K562 (cell line): Measurements from ENCODE around the gene PYCR2. TPM values are rescaled to one million over a fixed set of nuclear protein-coding genes. Genes with fewer than 3 reads are reported as not detected.

Source experiments
- BRD9 ChIP-seq: fragments of 450-650 bp; IDR thresholded peaks from 2 replicates; pipeline ENCODE4 v1.6.1; 2018; ENCODE audit warnings: low read depth; ENCODE audit not compliant: partially characterized antibody
- CHCHD3 ChIP-seq: fragments of 250-450 bp; sonication (Bioruptor Pico); IDR thresholded peaks from 2 replicates; pipeline ENCODE4 v2.1.2; 2022; ENCODE audit warnings: mild to moderate bottlenecking
- CXXC5 ChIP-seq: fragments of 250-450 bp; sonication (Bioruptor Pico); IDR thresholded peaks from 2 replicates; pipeline ENCODE4 v1.8.0; 2022; ENCODE audit warnings: inconsistent platforms, mild to moderate bottlenecking, moderate library complexity
- ELF4 ChIP-seq: fragments of 450-650 bp; formaldehyde crosslinking; IDR thresholded peaks from 2 replicates; pipeline ENCODE4 v1.4.0; 2022; ENCODE audit warnings: missing genetic modification characterization
- HNRNPL ChIP-seq: fragments of 200-400 bp; formaldehyde crosslinking; IDR thresholded peaks from 2 replicates; pipeline ENCODE4 v1.6.1; 2017; ENCODE audit warnings: low read depth, mild to moderate bottlenecking, low read length
- PTRF ChIP-seq: fragments of 450-650 bp; IDR thresholded peaks from 2 replicates; pipeline ENCODE4 v1.6.1; 2016; ENCODE audit warnings: mild to moderate bottlenecking, missing genetic modification characterization, missing compliant biosample characterization
- RFX5 ChIP-seq: IDR thresholded peaks from 2 replicates; pipeline ENCODE4 v1.6.1; 2011; ENCODE audit warnings: low read depth, mild to moderate bottlenecking, improper control_type of control experiment, low read length
- TCF7 ChIP-seq: sonication (generic); IDR thresholded peaks from 2 replicates; pipeline ENCODE4 v1.6.1; 2016; ENCODE audit warnings: antibody characterized with exemption, borderline replicate concordance
- ZC3H4 ChIP-seq: sonication (generic); formaldehyde crosslinking; IDR thresholded peaks from 2 replicates; pipeline ENCODE4 v1.9.0; 2021; ENCODE audit warnings: missing genetic modification reagents, borderline replicate concordance
- ZNF134 ChIP-seq: fragments of 250-450 bp; sonication (Bioruptor Pico); conservative IDR thresholded peaks from 2 replicates; pipeline ENCODE4 v1.4.0; 2020
- ZNF324 ChIP-seq: fragments of 250-450 bp; sonication (Bioruptor Pico); IDR thresholded peaks from 2 replicates; pipeline ENCODE4 v1.4.0; 2020; ENCODE audit warnings: mild to moderate bottlenecking
- polyA plus RNA-seq, 8 experiments: library from polyadenylated mRNA; depleted of rRNA in 4 of 8; stranded (reverse) in 5 of 8; unstranded in 3 of 8; fragments of >200 nt; fragmentation: Nextera tagmentation in 2 of 8; fragmentation: Illumina TruSeq in 1 of 8; extraction: Ambion mirVana in 2 of 8; extraction: Trizol in 1 of 8; gene quantifications; 2 replicates each; pipeline versions ENCODE4 v1.2.1 to v1.2.3, GENCODE V29; 2011 to 2014; ENCODE audit warnings: inconsistent platforms in 1 of 8, missing spikeins in 1 of 8
- total RNA-seq, 7 experiments: library from RNA; depleted of rRNA in 6 of 7; stranded (reverse); fragments of >200 nt in 6 of 7; fragmentation: Illumina TruSeq in 2 of 7; extraction: Trizol in 2 of 7; gene quantifications; 2 replicates each; pipeline versions ENCODE4 v1.2.1 to v1.2.3, GENCODE V29; 2011 to 2021; ENCODE audit warnings: low replicate concordance in 1 of 7
- TF ChIP-seq, protein P1 (sequence below): fragments of 250-450 bp; sonication (Bioruptor Pico); IDR thresholded peaks from 2 replicates; pipeline ENCODE4 v1.5.0; 2021; ENCODE audit warnings: mild to moderate bottlenecking, moderate library complexity
- TF ChIP-seq, protein P2 (sequence below): fragments of 250-450 bp; sonication (Bioruptor Pico); IDR thresholded peaks from 2 replicates; pipeline ENCODE4 v1.4.0; 2020; ENCODE audit warnings: borderline replicate concordance
- TF ChIP-seq, protein P3 (sequence below): fragments of 450-650 bp; formaldehyde crosslinking; IDR thresholded peaks from 2 replicates; pipeline ENCODE4 v1.4.0; 2020; ENCODE audit warnings: mild to moderate bottlenecking, moderate library complexity
- TF ChIP-seq, protein P4 (sequence below): fragments of 250-450 bp; sonication (Bioruptor Pico); IDR thresholded peaks from 2 replicates; pipeline ENCODE4 v1.6.1; 2021; ENCODE audit warnings: mild to moderate bottlenecking
- TF ChIP-seq, protein P5 (sequence below): fragments of 150-350 bp; conservative IDR thresholded peaks from 2 replicates; pipeline ENCODE4 v1.6.1; 2014; ENCODE audit warnings: low read length
- TF ChIP-seq, protein P6 (sequence below): fragments of 250-450 bp; sonication (Bioruptor Pico); IDR thresholded peaks from 2 replicates; pipeline ENCODE4 v1.5.0; 2021; ENCODE audit warnings: mild to moderate bottlenecking, borderline replicate concordance

PYCR2 gene
- total and polyA plus RNA-seq, 9 of the 15 experiments (the other 6 are each of a cell fraction or from before 2014, with no cell fraction given): 5.5 to 219 (median 127) TPM

DNA sequence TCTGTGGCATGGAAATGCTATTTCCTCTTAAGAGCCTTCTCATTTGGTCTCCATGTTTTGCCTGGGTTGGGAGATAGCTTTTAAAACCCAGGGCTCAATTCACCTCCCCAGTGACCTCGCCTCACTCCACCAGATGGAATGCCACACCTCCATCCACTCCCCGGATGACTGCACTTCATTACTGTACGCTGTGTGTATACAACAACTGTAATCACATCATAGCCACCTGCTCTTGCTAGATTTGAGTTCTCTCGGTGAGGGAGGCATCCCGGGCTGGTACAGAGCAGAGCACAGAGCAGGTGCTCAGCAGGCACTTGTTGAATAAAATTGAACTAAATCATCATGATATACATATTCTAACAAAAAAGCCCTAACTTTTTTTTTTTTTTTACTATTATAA, 49.1 kb upstream of the PYCR2 start (continued):
- TF ChIP-seq, protein P1, sequence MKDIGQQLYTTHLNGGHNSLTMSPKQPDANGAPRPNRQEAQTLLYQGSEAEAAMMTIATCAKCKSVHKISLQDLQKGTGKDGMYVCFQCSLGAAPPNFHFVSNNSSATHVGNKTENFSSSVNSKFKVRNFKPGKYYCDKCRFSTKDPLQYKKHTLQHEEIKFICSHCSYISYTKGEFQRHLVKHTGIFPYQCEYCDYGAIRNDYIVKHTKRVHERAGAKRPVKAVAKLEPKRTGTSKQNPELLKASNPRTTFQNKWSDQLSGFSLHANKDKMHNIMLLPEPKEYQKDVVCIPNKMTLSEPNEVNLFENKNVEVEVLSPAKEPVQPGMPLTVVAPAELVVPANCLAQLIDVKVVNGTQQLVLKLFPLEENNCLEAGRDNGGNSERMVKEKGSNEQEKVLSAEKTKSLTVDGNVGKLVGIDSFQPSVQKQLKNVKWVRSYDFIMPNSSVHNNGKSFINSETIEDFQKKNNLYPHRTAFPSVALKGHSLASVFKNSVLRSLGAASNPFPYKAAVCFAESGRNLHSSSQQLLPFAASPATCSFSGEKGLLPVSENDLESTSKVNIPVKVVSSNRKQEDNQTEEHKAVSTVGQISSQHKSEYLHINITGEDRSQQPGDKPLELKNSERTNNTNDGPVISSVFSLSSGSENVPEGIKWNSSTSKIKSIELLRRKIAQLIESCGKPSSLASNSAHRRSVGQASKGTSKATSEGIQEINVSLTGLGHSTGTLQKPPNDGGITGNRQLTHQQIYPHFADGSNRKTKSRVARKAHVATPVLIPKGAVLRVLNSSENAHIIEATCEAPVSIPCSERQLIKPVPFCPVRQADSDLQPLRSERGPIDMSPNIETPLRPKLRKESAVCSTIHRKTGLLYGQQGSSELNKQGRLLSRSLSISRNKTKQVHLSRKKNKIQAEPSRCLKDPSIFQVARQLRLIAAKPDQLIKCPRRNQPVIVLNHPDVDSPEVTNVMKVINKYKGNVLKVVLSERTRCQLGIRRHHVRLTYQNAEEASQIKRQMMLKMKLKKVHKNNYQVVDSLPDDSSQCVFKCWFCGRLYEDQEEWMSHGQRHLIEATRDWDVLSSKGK (CRISPR knock-in tag): no peak
- TF ChIP-seq TCF7: no peak
- no peak for TF ChIP-seq HNRNPL
- TF ChIP-seq, protein P2, sequence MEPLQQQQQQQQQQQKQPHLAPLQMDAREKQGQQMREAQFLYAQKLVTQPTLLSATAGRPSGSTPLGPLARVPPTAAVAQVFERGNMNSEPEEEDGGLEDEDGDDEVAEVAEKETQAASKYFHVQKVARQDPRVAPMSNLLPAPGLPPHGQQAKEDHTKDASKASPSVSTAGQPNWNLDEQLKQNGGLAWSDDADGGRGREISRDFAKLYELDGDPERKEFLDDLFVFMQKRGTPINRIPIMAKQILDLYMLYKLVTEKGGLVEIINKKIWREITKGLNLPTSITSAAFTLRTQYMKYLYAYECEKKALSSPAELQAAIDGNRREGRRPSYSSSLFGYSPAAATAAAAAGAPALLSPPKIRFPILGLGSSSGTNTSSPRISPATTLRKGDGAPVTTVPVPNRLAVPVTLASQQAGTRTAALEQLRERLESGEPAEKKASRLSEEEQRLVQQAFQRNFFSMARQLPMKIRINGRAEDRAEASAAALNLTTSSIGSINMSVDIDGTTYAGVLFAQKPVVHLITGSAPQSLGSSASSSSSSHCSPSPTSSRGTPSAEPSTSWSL: no peak
- TF ChIP-seq, protein P3, sequence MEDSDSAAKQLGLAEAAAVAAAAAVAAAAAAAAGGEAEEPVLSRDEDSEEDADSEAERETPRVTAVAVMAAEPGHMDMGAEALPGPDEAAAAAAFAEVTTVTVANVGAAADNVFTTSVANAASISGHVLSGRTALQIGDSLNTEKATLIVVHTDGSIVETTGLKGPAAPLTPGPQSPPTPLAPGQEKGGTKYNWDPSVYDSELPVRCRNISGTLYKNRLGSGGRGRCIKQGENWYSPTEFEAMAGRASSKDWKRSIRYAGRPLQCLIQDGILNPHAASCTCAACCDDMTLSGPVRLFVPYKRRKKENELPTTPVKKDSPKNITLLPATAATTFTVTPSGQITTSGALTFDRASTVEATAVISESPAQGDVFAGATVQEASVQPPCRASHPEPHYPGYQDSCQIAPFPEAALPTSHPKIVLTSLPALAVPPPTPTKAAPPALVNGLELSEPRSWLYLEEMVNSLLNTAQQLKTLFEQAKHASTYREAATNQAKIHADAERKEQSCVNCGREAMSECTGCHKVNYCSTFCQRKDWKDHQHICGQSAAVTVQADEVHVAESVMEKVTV (CRISPR knock-in tag): no peak
- TF ChIP-seq CXXC5 (CRISPR knock-in tag): no peak
- no peak for TF ChIP-seq ELF4 (CRISPR knock-in tag)
- TF ChIP-seq, protein P4, sequence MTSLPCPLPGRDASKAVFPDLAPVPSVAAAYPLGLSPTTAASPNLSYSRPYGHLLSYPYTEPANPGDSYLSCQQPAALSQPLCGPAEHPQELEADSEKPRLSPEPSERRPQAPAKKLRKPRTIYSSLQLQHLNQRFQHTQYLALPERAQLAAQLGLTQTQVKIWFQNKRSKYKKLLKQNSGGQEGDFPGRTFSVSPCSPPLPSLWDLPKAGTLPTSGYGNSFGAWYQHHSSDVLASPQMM (CRISPR knock-in tag): no peak
- TF ChIP-seq ZNF324 (CRISPR knock-in tag): no peak
- TF ChIP-seq, protein P5, sequence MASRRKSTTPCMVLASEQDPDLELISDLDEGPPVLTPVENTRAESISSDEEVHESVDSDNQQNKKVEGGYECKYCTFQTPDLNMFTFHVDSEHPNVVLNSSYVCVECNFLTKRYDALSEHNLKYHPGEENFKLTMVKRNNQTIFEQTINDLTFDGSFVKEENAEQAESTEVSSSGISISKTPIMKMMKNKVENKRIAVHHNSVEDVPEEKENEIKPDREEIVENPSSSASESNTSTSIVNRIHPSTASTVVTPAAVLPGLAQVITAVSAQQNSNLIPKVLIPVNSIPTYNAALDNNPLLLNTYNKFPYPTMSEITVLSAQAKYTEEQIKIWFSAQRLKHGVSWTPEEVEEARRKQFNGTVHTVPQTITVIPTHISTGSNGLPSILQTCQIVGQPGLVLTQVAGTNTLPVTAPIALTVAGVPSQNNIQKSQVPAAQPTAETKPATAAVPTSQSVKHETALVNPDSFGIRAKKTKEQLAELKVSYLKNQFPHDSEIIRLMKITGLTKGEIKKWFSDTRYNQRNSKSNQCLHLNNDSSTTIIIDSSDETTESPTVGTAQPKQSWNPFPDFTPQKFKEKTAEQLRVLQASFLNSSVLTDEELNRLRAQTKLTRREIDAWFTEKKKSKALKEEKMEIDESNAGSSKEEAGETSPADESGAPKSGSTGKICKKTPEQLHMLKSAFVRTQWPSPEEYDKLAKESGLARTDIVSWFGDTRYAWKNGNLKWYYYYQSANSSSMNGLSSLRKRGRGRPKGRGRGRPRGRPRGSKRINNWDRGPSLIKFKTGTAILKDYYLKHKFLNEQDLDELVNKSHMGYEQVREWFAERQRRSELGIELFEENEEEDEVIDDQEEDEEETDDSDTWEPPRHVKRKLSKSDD: no peak
- no peak for TF ChIP-seq BRD9
- TF ChIP-seq CHCHD3 (CRISPR knock-in tag): no peak
- TF ChIP-seq PTRF (tag): no peak
- TF ChIP-seq, protein P6, sequence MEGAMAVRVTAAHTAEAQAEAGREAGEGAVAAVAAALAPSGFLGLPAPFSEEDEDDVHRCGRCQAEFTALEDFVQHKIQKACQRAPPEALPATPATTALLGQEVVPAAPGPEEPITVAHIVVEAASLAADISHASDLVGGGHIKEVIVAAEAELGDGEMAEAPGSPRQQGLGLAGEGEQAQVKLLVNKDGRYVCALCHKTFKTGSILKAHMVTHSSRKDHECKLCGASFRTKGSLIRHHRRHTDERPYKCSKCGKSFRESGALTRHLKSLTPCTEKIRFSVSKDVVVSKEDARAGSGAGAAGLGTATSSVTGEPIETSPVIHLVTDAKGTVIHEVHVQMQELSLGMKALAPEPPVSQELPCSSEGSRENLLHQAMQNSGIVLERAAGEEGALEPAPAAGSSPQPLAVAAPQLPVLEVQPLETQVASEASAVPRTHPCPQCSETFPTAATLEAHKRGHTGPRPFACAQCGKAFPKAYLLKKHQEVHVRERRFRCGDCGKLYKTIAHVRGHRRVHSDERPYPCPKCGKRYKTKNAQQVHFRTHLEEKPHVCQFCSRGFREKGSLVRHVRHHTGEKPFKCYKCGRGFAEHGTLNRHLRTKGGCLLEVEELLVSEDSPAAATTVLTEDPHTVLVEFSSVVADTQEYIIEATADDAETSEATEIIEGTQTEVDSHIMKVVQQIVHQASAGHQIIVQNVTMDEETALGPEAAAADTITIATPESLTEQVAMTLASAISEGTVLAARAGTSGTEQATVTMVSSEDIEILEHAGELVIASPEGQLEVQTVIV (CRISPR knock-in tag): no peak
- TF ChIP-seq ZNF134 (CRISPR knock-in tag): no peak
- TF ChIP-seq ZC3H4 (CRISPR knock-in tag): no peak
- TF ChIP-seq RFX5: no peak
